Prostate gland (tissue), 2 donors: ENCODE measurements around the gene CPNE1.

Experiments used
- CTCF ChIP-seq, 4 experiments: fragments of 200-600 bp in 2 of 4; fragments of 450-650 bp in 2 of 4; sonication (generic) in 2 of 4; IDR thresholded peaks; 1 replicate in 3 of 4; 2 replicates in 1 of 4; pipeline ENCODE4 v1.5.1; 2016 to 2019; ENCODE audit warnings: antibody characterized with exemption in 4 of 4, mild to moderate bottlenecking in 2 of 4, moderate library complexity in 2 of 4
- POLR2A ChIP-seq: fragments of 450-650 bp; IDR thresholded peaks from one replicate; pipeline ENCODE4 v1.6.1; 2016; ENCODE audit warnings: antibody characterized with exemption, mild to moderate bottlenecking

GRCh38 chr20:35611482-35611881 lies 53.2 kb downstream of the CPNE1 start:
- TF ChIP-seq CTCF (IDR thresholded peaks at IDR 0.05) (no peak), POLR2A (no peak)
